OCI-LY7 (cell line): Measurements from ENCODE around the gene ARL6IP5.

ENCODE experiments used
- EZH2phosphoT487 ChIP-seq: fragments of 200-600 bp; sonication (generic); IDR thresholded peaks from 2 replicates; pipeline ENCODE4 v1.6.1; 2018; ENCODE audit warnings: low read depth, borderline replicate concordance, mild to moderate bottlenecking, mixed run types, antibody characterized with exemption, low read length, moderate library complexity, mixed read lengths
- TF ChIP-seq, protein P1 (sequence below): fragments of 200-600 bp; sonication (generic); conservative IDR thresholded peaks from 2 replicates; pipeline ENCODE4 v1.5.1; 2014; ENCODE audit warnings: mild to moderate bottlenecking, antibody characterized with exemption, low read length, moderate library complexity, mixed read lengths

DNA sequence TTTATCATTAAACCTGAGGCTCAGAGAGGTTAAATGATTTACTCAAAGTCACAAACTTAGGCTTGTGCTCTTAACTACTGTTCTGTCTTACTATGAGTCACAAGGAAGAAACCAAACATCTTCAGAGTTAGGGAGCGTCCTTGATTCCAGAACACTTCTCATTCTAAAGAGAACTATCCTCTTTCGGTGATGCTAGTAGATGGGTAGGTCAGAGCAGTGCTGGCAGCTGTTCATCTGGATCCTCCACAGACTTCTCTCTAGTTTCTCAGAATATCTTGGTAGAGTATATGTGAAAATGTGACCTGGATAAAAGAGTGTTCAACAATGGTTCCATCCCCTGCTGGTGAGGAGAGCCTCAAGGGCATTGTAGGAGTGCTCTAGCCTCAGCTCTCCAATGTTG lies 3.3 kb downstream of the ARL6IP5 start:
- TF ChIP-seq, protein P1, sequence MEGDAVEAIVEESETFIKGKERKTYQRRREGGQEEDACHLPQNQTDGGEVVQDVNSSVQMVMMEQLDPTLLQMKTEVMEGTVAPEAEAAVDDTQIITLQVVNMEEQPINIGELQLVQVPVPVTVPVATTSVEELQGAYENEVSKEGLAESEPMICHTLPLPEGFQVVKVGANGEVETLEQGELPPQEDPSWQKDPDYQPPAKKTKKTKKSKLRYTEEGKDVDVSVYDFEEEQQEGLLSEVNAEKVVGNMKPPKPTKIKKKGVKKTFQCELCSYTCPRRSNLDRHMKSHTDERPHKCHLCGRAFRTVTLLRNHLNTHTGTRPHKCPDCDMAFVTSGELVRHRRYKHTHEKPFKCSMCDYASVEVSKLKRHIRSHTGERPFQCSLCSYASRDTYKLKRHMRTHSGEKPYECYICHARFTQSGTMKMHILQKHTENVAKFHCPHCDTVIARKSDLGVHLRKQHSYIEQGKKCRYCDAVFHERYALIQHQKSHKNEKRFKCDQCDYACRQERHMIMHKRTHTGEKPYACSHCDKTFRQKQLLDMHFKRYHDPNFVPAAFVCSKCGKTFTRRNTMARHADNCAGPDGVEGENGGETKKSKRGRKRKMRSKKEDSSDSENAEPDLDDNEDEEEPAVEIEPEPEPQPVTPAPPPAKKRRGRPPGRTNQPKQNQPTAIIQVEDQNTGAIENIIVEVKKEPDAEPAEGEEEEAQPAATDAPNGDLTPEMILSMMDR, result no peak
- no peak for TF ChIP-seq EZH2phosphoT487
